HG03135 (cell line): ENCODE results near the gene PRDM16.

Experiments used
- ATAC-seq: cut with Tn5 transposase; IDR thresholded peaks from one replicate; pipeline ENCODE4 v1.9.1; 2021; ENCODE audit warnings: mild to moderate bottlenecking, moderate library complexity; ENCODE audit not compliant: unreplicated experiment

The PRDM16 gene

GRCh38 chr1:3068564-3069431, at the start of gene PRDM16:
Gene PRDM16, plus strand, starts transcription at chr1:3069203. Its CDS starts 57 bp downstream, at chr1:3069260.
- ATAC-seq = no peak

GRCh38 chr1:3019516-3020051, 49.4 kb upstream of the PRDM16 start:
- ATAC-seq = no peak

- no peak for ATAC-seq
Observed at GRCh38 chr1:3020263-3020909, 48.6 kb upstream of the PRDM16 start.

GRCh38 chr1:3021233-3021671, 47.8 kb upstream of the PRDM16 start, which contains the start of gene ACTRT2:
Gene ACTRT2, plus strand, starts transcription at chr1:3021467. Its CDS starts 220 bp downstream, at chr1:3021687.
- ATAC-seq = no peak

GRCh38 chr1:3021801-3022401, 47.1 kb upstream of the PRDM16 start:
- no peak for ATAC-seq

GRCh38 chr1:3022511-3022973, 46.5 kb upstream of the PRDM16 start:
- no peak for ATAC-seq

DNA sequence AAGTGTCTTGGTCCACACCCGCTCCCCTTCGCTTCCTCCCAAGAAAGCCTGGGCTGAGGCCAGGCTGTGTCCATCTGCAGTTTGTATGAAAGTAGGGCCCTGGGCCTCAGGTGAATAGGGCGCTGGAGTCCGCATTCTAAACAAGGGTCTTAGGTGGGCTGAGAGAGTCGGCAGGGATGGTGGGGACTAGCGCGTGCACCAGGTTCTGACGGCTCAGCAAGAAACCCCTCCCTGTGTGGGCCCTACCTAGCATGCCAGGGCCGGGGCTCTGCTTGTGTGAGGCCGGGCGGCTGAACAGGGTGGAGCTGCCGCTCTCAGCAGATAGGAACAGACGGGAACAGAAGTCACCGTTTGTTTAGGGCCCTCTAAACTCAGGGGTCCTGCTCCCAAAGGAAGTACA, 46.0 kb upstream of the PRDM16 start:
- ATAC-seq = no peak

GRCh38 chr1:3024019-3024418, 45.0 kb upstream of the PRDM16 start:
- ATAC-seq = no peak

GRCh38 chr1:3024588-3024987, 44.4 kb upstream of the PRDM16 start:
- ATAC-seq = no peak

DNA sequence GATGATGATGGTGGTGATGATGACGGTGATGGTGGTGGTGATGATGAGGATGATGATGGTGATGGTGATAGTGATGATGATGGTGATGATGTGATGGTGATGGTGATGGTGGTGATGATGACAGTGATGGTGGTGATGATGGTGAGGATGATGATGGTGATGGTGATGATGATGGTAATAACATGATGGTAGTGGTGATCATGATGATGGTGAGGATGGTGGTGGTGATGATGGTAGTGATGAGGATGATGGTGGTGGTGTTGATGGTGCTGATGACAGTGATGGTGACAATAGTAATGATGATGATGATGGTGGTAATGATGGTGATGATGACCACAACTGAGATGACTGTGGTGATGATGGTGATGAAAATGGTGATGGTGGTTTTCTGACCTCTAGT, 42.9 kb upstream of the PRDM16 start:
- ATAC-seq = no peak

- ATAC-seq = no peak
Observed at GRCh38 chr1:3026581-3027391, 42.2 kb upstream of the PRDM16 start.

- ATAC-seq = no peak
Observed at GRCh38 chr1:3027611-3028371, 41.2 kb upstream of the PRDM16 start.

DNA sequence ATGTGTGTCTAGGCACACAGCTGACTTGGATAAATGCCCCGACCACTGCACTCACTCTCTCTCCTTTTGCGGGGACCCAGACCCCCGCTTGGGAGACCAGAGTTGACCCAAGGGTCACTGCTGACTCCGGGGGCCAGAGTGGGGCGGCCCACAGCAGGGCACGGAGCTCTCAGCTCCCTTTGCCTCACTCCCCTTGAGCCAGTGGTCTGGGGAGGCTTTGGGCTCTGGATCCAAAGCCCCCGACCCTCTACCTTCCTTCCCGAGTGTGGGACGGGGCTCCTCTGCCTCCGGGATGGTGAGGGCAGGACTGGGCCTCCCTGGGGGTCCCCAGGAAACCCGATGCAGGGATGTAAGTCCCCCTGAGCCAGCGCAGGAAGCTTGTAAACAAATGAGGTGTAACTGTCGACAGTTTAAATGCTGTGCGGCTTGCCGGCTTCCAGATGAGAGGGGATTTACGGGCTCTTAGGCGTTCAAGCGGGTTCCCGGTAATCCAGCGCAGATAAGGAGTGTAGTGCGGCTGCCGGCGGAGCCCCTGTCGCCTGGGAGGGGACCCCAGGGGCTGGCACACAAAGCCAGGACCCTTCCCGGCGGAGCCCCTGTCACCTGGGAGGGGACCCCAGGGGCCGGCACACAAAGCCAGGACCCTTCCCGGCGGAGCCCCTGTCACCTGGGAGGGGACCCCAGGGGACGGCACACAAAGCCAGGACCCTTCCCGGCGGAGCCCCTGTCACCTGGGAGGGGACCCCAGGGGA, 40.3 kb upstream of the PRDM16 start:
- ATAC-seq = no peak

DNA sequence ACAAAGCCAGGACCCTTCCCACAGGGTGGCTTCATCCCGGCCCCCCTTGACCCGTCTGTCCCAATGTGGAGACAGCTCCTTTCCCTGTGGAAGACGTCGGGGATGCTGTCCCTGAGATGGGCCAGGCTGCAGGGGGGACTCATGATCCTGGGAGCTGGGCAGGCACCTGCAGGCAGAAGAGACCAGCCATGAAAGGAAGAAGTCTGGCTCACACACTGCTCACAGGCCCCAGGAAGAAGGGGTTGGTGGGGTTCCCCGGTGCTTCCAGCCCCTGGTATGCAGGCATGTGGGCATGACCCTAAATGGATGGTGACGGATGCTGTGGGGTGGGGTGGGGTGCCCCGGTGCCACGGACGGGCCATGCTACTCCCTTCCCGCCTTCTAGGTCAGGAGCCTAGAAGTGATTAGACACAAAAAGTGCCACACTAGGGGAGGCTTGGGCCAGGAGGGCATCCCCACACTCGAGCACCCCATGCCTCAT, 39.5 kb upstream of the PRDM16 start:
- ATAC-seq = no peak

DNA sequence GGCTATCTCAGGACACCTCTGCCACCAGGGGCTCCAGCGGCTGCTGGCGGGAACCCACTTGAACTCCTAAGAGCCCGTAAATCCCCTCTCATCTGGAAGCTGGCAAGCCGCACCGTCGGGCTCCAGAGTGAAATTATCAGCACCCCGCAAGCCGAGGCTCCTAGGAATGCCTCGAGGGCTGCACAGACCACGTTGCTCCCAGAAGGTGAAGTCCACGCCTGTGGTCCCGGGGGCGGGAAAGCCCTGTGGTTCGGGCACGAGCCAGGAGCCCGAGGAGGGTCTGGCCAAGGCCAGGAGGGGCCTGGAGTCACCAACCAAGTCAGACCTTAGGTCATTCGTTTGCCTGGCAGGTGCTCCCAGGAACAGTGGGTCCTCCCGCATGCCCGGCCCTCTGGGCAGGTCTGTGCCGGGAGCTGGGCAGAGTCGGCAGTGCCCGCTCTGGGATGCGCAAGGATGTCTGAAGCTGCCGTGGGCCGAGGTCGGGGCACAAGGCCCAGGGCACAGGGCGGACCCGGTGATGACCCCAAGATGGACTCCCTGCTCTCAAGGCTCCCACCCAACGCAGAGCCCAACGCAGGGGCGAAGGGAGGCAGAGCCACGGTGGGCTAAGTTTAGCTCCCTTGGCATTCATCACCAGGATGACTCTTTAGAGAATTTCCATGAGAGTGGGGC, 38.9 kb upstream of the PRDM16 start:
- no peak for ATAC-seq

GRCh38 chr1:3030663-3031381, 38.2 kb upstream of the PRDM16 start:
- ATAC-seq = no peak

DNA sequence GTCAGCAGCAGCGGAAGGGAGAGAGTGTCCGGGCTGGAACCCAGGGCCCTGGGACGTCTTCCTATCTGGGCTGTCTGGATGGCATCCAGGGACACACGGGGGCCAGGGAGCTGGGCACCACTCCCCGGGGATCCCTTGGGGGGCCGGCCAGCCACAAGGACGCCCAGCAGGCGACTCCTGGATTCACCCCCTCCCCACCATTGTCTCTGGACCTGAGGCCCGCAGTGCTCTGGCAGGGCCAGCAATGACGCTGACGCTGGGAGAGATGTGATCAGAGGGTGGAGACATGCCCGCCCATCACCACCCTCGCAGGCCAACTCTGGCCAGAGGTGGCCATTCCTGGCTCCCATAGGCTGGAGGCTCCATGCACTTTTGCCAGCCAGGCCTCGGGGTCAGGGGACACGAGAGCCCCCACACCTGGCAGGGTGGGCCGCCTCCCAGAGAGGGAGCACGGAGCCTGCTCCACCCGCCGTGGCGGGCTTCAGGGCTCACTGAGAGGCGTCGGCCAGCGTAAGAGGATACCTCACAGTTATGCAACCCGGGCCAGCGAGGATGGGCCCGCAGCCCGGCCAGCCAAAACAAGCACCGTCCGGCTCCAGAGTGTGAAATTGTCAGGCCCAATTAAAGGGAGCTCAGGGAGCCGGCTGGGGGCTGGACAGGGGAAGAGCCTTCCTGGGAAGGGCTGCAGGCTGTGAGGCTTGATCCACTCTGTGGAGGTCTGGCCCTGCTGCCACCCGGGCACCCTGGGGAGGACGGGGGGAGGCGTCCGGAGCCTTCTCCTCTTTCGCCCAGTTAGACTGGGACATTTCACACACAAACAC, 37.4 kb upstream of the PRDM16 start:
- no peak for ATAC-seq
